ENCODE measurements around the gene LIMS2.

The LIMS2 gene

DNA sequence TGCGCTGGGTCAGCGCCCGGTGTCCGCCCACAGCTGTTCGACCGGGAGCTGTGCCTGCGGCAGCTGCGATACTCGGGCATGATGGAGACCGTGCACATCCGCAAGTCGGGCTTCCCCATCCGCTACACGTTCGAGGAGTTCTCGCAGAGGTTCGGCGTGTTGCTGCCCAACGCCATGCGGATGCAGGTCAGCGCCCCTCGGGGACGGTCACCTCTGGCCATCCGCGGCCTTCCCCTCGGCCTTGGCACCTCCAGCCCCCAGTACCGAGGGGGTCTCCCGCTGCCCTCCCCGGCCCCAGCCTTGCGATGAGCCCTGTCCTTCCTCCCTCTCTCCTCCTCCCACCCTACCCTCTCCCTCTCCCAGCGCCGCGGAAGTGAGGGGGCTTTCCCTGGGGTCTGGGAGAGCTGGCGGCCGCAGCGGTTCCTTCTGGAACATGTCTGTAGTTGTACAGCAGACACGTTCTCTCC is 82.5 kb downstream of the LIMS2 start:
- TF ChIP-seq, protein P1, sequence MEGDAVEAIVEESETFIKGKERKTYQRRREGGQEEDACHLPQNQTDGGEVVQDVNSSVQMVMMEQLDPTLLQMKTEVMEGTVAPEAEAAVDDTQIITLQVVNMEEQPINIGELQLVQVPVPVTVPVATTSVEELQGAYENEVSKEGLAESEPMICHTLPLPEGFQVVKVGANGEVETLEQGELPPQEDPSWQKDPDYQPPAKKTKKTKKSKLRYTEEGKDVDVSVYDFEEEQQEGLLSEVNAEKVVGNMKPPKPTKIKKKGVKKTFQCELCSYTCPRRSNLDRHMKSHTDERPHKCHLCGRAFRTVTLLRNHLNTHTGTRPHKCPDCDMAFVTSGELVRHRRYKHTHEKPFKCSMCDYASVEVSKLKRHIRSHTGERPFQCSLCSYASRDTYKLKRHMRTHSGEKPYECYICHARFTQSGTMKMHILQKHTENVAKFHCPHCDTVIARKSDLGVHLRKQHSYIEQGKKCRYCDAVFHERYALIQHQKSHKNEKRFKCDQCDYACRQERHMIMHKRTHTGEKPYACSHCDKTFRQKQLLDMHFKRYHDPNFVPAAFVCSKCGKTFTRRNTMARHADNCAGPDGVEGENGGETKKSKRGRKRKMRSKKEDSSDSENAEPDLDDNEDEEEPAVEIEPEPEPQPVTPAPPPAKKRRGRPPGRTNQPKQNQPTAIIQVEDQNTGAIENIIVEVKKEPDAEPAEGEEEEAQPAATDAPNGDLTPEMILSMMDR (IDR thresholded peaks at IDR 0.05): no peak

DNA sequence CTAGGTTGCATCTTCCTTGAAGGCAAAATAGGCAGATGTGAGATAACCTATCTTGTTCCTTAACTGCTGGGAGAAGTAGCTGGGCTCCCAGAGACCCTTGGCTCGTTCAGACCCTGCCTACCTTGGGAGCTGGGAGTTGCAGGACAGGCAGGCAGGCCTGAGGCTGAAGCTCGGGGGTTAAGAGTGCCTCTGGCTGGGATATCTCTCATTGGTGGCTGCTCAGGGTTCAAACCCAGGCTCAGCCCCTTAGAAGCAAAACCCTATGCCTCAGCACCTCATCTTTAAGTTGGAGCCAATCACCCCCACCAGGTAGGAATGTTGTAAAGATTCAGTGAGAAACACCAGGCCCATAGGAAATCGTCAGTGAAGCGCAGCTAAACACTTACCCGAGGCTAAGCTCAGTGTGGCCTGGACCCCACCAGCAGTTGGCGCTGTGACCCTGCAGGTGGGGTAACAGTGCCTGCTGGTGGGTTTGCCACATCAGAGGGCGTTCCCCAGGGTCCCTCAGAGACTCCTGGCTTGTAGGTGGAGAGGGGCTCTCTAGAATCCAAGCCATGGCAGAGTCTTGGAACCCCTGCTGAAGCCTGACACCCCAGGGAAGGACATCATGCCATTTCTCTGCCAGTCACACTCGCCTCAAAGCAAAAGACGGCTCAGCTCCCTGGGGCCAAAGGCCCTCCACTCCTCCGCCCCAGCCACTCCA is 84.0 kb downstream of the LIMS2 start:
- TF ChIP-seq, protein P1 (IDR thresholded peaks at IDR 0.05): peak; percentile 76

DNA sequence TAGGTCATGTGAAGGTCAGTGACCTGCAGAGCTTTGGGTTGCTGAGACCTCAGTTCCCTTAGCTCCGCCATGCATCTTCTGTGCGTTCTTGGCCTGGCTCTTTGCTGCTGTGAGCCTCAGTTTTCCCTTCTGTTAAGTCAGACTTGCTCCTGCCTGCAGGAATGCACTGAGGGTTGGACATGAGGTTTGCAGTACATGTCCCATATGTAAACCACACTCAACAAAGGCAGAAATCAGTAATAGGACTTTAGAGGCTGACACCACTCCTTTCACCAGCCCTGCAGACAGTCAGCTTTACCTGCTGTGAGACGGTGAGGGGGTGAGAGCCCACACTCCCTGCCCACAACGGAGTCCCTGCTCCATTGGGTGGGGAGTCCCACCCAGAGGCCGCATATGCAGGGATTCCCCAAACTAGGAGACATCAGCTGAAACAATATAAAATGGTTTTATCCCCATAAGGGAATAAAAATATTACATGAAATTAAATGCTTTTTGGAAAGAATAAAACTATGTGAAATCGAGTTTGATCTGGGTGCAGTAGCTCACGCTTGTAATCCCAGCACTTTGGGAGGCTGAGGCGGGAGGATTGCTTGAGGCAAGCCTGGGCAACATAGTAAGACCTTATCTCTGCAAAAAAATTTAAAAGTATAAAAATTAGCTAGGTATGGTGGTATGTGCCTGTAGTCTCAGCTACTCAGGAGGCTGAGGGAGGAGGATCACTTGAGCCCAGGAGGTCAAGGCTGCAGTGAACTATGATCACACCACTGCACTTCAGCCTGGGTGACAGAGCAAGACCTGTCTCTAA is 84.7 kb downstream of the LIMS2 start:
- TF ChIP-seq, protein P1 (IDR thresholded peaks at IDR 0.05): no peak

DNA sequence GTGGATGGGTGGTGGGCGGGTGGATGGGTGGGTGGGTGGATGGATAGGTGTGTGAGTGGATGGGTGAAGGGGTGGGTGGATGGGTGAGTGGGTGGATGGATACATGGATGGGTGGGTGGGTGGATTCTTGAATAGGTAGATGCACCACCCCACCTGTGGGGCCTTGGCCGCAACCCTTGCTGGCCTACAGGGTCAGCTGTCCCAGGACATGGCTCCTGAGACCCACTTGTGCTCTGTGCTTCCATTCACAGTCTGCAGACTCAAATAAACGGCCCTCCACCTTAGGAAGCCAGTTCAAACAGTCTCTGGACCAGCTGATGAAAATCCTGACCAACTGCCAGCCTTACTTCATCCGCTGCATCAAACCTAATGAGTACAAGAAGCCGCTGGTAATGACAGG is 85.5 kb downstream of the LIMS2 start:
- TF ChIP-seq, protein P1 (IDR thresholded peaks at IDR 0.05): no peak

DNA sequence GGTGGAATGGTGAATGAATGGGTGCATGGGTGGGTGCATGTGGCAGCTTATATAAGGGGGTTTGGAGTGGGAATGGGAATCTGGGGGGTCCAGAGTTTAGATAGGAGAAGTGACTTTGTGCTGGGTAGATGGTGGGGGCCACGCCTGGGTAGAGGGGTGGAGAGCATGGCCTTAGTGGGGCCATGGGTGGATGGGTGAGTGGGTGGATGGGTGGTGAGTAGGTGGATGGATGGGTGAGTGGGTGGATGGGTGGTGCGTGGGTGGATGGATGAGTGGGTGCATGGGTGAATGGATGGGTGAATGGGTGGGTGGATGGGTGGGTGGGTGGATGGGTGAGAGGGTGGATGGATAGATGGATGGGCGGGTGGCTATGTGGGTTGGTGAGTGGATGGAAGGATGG is 86.0 kb downstream of the LIMS2 start:
- TF ChIP-seq, protein P1 (IDR thresholded peaks at IDR 0.05): no peak
